ENCODE measurements around the gene EXOSC7.

GRCh38 chr3:45008117-45008516 lies 32.1 kb downstream of the EXOSC7 start:
- TF ChIP-seq YY1 (IDR thresholded peaks at IDR 0.05; ENCODE audit: low read depth) = no peak
- no peak for TF ChIP-seq EP300 (IDR thresholded peaks at IDR 0.05; ENCODE audit: borderline replicate concordance)
- TF ChIP-seq ZBTB7A (IDR thresholded peaks at IDR 0.05; ENCODE audit: low read depth) = no peak
- TF ChIP-seq TAF1 (IDR thresholded peaks at IDR 0.05; ENCODE audit: low read depth) = no peak
- TF ChIP-seq FOXM1 (IDR thresholded peaks at IDR 0.05; ENCODE audit: borderline replicate concordance, low read depth) = no peak
- no peak for TF ChIP-seq EGR1 (IDR thresholded peaks at IDR 0.05)
- TF ChIP-seq CEBPB (IDR thresholded peaks at IDR 0.05) = no peak
- no peak for TF ChIP-seq RAD21 (IDR thresholded peaks at IDR 0.05; ENCODE audit: low read depth)
- TF ChIP-seq TEAD4 (IDR thresholded peaks at IDR 0.05) = no peak
- TF ChIP-seq MAX (IDR thresholded peaks at IDR 0.05) = no peak
